Measurements from ENCODE around the gene PSAP.

- TF ChIP-seq RAD21 (conservative IDR thresholded peaks at IDR 0.05) (no peak), CTCF (IDR thresholded peaks at IDR 0.05; ENCODE audit: poor library complexity, severe bottlenecking) (no peak), POLR2AphosphoS5 (IDR thresholded peaks at IDR 0.05) (no peak), EZH2 (IDR thresholded peaks at IDR 0.05; ENCODE audit: borderline replicate concordance, insufficient read depth, low read length, poor library complexity, severe bottlenecking) (no peak), EP300 (conservative IDR thresholded peaks at IDR 0.05; ENCODE audit: poor library complexity, severe bottlenecking) (no peak), REST (IDR thresholded peaks at IDR 0.05; ENCODE audit: borderline replicate concordance) (no peak), MXI1 (conservative IDR thresholded peaks at IDR 0.05; ENCODE audit: poor library complexity, severe bottlenecking) (no peak)
These were observed 21.2 kb downstream of the PSAP start for GRCh38 chr10:71829896-71830295.

Data from neural cell (in vitro differentiated cells).